GM18951 (cell line): ENCODE measurements around the gene DNLZ.
"Not testable (repeated sequence)": the region's sequence is repeated elsewhere in the genome, so short reads cannot be mapped to it uniquely, and the experiment has no call there.

Experiments
- POLR2A ChIP-seq: IDR thresholded peaks from 4 replicates; pipeline ENCODE4 v1.6.1; 2011; ENCODE audit warnings: mild to moderate bottlenecking; ENCODE audit not compliant: insufficient read length, insufficient read depth; ENCODE audit errors: extremely low read depth
- in situ Hi-C: fragments of 300-500 bp; cut with MboI; formaldehyde crosslinking; loops from one replicate; pipeline ENCODE4 v1.12.0; 2022; ENCODE audit warnings: low sequenced_read_pairs, mixed read lengths, inconsistent platforms; ENCODE audit not compliant: unreplicated experiment

DNLZ gene

DNA sequence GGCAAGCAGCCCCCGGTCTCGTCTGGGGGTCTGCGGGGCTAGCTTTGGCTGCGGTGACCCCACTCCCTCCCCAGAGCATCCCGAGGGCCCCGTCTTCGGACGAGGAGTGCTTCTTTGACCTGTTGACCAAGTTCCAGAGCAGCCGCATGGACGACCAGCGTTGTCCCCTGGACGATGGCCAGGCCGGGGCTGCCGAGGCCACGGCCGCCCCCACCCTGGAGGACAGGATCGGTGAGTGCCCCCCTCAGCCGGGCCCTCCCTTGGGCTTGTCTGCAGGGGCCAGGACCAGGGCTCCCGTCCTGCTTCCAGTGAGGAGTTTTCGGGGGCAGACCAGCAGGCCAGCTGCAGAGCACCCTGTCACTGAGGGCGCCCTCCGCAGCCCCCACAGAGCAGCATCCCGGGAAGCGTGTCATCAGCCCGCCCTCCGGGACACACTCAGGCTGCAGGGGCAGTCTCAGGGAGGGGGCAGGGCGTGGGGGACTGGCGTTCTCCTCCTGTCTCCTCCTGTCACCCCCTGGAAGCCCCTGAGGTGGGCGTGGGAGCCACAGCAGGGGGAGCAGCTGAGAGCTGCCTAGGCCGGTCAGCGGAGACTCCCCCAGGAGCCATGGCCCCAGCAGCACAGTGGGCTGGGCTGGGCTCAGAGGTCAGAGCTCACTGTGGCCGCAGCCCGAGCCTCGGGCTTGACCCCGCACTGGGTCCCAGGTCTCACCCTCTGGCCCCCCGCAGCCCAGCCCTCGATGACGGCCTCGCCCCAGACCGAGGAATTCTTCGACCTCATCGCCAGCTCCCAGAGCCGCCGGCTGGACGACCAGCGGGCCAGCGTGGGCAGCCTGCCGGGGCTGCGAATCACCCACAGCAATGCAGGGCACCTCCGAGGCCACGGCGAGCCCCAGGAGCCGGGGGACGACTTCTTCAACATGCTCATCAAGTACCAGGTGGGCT is 7.7 kb downstream of the DNLZ start:
- in situ Hi-C loops, result no loop called here
- no peak for TF ChIP-seq POLR2A

GRCh38 chr9:136354592-136355085 is 8.9 kb downstream of the DNLZ start:
- in situ Hi-C loops, result no loop called here
- no peak for TF ChIP-seq POLR2A

DNA sequence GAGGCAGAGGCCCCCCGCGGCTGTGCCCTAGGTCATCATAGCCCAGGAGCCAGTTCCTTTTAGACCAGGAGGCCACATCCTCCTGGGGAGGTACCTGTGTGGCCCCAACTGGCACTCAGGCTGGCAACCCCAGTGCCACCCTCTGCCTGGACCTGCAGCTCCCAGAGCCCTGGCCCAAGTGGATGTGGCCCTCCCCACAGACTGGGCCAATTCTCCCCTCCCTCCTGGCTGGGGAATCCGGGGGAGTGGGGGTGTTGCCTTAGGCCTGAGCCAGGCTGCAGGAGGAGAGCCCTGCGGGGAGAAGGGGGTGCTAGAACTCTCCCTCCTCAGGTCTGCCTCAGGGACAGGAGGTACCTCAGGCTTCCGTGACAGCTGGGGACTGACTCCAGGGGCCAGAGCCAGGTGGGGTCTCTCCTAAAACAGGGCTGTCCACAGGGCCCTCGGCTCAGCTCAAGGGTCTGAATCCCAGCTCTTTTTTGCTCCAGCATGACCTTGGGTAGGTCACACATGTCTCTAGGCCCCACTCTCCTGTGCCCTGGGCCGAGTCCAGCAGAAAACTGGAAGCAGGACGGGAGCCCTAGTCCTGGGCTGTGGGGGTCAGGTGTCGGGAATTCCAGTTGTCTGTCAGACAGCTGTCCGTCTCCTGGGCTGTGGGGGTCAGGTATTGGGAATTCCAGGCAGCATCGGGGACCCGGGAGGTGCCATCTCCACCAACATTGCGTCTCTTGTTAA is 9.6 kb downstream of the DNLZ start:
- in situ Hi-C loops, result no loop called here
- TF ChIP-seq POLR2A, result no peak

DNA sequence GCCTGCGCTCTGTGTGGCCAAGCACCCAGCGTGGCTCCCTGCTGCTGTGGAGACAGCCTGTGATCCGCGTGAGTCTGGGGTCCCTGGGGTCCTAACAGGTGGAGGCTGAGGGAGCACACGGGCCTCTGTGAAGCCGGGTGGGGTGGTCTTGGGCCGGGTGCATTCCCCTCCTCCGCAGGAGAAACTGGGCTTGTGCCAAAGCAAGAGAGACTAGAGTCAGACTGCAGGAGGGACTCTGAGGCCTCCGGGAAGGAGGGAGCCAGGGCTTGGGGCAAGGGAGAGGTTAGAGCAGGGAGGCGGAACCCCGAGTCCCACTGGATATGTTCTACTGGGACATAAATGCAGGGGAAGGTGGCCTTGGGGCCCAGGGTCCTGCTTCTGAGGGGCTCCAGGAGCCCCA is 10.5 kb downstream of the DNLZ start:
- in situ Hi-C loops, result no loop called here
- TF ChIP-seq POLR2A, result no peak

- TF ChIP-seq POLR2A, result no peak
- in situ Hi-C loops, result no loop called here
Observed at GRCh38 chr9:136352682-136353081, 10.9 kb downstream of the DNLZ start.

- in situ Hi-C loops, result not testable (repeated sequence)
Observed at GRCh38 chr9:136351868-136352267, 11.7 kb downstream of the DNLZ start.

GRCh38 chr9:136351252-136351800 is 12.2 kb downstream of the DNLZ start:
- no peak for TF ChIP-seq POLR2A
- in situ Hi-C loops, result no loop called here

- in situ Hi-C loops, result no loop called here
- no peak for TF ChIP-seq POLR2A
Observed at GRCh38 chr9:136349546-136349945, 14.0 kb downstream of the DNLZ start.

- in situ Hi-C loops, result no loop called here
Observed at GRCh38 chr9:136348691-136349090, 14.9 kb downstream of the DNLZ start.

DNA sequence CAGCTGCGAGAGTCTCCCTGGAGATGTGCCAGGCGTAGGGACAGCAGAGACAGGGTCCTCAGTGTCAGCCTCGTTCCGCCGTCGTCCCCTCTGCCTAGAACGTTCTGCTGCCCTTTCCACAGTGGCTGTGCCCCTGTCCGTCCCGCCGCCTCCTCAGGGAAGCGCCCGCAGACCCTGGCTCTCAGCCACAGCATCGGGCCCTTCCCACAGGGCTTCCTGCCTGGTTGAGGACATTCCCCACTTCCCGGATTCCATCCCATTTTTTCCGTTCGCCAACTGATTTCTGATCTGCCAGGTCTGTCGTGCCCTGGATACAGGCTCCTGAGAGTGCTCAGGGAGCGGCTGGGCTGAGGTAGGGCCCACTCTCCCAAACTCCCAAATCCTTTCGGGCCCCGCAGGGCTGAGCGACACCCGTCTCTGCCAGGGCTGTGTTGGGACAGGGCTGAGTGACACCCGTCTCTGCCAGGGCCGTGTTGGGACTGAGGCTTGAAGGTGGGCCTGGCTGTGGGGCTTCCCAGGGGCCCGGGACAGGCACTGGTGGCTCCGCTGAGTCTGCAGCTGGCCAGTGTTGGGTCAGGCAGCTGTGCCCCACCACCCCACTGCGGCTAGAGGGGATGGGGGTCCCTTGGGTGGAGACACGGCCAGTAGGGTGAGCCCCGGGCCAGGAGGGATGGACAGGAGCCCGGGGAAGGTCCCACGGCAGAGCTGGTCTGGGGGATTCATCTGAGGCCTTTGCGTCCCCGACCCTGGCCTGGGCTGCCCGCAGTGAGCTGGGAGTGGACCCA is 15.9 kb downstream of the DNLZ start:
- in situ Hi-C loops, result no loop called here
- TF ChIP-seq POLR2A, result no peak

More at GRCh38 chr9:136348691-136349090, 14.9 kb downstream of the DNLZ start:
- TF ChIP-seq POLR2A, result no peak

- in situ Hi-C loops, result no loop called here
- no peak for TF ChIP-seq POLR2A
Observed at GRCh38 chr9:136346927-136347465, 16.5 kb downstream of the DNLZ start.

GRCh38 chr9:136346157-136346481 is 17.4 kb downstream of the DNLZ start:
- TF ChIP-seq POLR2A, result no peak
- in situ Hi-C loops, result no loop called here
